Endothelial cell of hepatic sinusoid (primary cell): Measurements from ENCODE around the gene CYP17A1.
"Not testable (repeated sequence)": the region's sequence is repeated elsewhere in the genome, so short reads cannot be mapped to it uniquely, and the experiment has no call there.

ENCODE experiments used
- in situ Hi-C: cut with HindIII; loops from 2 replicates; pipeline ENCODE4 v1.10.0; 2017; ENCODE audit warnings: low sequenced_read_pairs

The CYP17A1 gene

DNA sequence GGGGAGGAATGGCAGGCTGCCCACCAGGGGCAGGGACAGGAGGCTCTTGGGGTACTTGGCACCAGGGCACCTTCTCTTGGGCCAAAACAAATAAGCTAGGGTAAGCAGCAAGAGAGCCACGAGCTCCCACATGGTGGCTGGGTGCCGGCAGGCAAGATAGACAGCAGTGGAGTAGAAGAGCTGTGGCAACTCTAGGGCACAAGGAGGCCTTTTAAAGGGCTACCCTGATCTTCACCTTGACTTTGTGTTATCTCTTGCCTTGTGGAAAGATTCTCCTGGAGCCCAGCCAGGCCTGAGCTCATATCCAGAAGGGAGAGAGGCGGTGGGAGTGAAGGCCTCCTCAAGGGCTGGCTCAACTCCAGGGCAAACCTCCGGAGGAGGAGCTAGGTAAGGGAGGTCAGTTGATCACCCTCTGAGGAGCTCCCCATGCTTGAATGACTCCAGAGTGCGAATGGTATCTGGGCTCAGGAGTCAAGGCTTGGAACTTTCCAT is at the start of gene CYP17A1:
CYP17A1 (minus strand) TSS at position 184 of the 492 bp plus-strand sequence; CDS start at position 132, 52 bp downstream.
- in situ Hi-C loops = no loop called here

GRCh38 chr10:102880256-102880655 is 43.0 kb upstream of the CYP17A1 start:
- in situ Hi-C loops = no loop called here

GRCh38 chr10:102878629-102879028 is 41.4 kb upstream of the CYP17A1 start:
- in situ Hi-C loops = no loop called here

DNA sequence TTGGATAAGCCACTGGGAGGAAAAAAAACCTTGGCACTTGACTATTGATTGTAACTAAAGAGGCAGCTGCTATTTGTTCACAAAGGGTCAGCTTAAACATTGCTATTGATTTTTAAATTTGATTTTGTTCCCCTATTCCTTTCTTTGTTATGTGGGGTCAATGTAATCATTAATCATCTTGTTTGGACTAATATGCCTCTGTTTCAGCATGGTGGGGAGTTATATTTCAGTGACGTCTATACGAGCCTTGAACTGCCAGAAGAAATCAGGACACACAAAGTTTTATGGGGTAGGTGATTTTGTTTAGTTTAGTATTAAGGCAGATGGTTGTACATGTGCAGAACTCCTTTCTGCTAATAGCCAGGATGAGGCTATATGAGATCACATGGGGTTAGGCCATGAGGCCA is 39.5 kb upstream of the CYP17A1 start:
- in situ Hi-C loops = no loop called here

- in situ Hi-C loops = no loop called here
Observed at GRCh38 chr10:102872163-102872562, 35.0 kb upstream of the CYP17A1 start.

GRCh38 chr10:102870221-102870620 is 33.0 kb upstream of the CYP17A1 start:
- in situ Hi-C loops = no loop called here

DNA sequence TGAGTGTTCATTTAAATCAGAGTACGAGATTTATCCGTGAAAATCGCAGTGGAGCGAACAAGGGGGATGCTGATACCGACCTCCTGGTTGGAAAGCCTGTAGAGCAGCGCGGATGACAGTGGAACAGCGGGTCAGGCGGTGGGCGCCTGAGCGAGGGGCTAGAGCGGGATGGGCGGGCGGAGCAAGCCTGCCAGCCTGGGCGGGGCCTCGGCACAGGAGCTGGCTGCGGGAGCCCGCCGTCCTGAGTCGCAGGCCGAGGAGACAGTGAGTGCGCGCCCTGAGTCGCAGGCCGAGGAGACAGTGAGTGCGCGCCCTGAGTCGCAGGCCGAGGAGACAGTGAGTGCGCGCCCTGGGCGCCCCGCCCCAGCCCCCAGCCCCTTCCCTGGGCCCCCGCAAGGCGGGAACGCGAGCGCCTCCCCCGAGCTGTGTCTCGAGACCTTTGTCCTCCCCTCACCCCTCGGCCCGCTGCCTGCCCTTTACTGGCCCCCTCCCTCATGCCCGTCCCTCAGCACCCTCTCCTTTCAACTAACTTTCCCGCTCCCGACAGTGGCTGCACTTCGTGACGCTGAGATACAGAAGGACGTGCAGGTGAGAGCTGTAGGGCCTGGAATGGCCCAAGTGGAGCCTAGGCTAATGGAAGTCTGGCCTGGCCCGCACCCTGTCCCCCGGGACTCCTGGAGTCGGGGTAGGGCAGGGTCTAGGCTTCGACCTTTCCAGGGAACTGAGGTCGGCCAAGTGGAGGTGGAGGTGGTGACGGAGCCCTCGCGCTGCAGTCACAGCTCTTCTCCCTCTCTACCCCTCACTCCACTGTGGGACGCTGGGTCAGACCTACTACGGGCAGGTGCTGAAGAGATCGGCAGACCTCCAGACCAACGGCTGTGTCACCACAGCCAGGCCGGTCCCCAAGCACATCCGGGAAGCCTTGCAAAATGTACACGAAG is 32.3 kb upstream of the CYP17A1 start, which contains the start of gene AS3MT:
AS3MT (plus strand) TSS at position 213 of the 941 bp plus-strand sequence; CDS start at position 336, 123 bp downstream.
- in situ Hi-C loops = no loop called here

- in situ Hi-C loops = no loop called here
Observed at GRCh38 chr10:102868911-102869257, 31.7 kb upstream of the CYP17A1 start.

DNA sequence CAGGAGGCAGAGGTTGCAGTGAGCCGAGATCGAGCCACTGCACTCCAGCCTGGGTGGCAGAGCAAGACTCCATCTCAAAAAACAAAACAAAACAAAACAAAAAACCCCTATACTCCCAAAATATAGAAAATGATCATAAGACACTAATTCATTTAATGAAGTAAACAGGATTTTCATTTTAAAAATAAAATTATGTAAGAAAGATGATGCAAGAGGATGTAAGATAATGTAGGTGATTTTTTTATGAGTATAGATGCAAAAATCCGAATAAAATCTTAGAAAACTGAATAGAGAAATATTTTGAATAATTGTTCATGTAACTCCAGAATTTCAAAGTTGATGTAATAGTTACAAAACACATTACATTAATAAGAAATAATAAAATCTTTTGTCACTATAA is 28.4 kb upstream of the CYP17A1 start:
- in situ Hi-C loops = no loop called here

DNA sequence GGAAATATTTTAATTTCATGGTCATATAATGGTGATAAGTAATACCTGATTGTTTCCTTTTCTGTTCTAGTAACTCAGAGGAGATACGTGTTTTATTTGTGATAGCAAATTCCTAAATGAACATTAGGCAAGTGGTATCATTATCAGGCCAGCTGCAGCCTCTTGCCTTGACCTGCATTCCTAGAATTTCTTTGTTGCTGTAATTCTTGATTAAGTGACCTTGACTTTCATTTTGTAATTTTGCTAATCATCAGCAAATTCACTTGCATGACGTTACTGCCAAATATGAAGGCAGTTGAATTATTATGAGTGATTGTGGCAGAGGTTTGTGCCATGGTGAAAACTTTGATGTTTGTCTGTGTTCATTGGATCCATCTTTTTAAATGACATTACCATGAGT is 26.4 kb upstream of the CYP17A1 start:
- in situ Hi-C loops = no loop called here

- in situ Hi-C loops = no loop called here
Observed at GRCh38 chr10:102859911-102860310, 22.7 kb upstream of the CYP17A1 start.

GRCh38 chr10:102856758-102857424 is 19.7 kb upstream of the CYP17A1 start:
- in situ Hi-C loops = no loop called here

DNA sequence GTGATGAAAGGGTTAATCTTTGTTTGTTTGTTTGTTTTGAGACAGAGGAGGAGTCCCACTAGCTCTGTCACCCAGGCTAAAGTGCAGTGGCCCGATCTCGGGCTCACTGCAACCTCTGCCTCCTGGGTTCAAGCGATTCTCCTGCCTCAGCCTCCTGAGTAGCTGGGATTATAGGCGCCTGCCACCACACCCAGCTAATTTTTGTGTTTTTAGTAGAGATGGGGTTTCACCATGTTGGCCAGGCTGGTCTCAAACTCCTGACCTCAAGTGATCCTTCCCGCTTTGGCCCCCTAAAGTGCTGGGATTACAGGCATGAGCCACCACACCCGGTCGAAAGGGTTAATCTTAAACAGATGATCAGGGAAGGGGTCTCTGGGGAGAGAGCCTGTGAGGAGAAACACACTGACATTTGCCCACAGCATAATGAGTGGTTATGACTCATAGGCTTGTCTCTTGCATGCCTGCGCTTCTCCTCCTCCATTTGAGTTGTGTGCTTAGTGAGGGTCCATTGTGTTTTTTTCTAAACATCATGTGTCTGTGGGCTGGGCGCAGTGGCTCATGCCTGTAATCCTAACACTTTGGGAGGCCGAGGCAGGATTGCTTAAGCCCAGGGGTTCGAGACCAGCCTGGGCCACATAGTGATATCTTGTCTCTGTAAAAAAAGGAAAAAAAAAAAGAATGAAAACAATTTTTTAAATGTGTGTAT is 18.7 kb upstream of the CYP17A1 start:
- in situ Hi-C loops = not testable (repeated sequence)

DNA sequence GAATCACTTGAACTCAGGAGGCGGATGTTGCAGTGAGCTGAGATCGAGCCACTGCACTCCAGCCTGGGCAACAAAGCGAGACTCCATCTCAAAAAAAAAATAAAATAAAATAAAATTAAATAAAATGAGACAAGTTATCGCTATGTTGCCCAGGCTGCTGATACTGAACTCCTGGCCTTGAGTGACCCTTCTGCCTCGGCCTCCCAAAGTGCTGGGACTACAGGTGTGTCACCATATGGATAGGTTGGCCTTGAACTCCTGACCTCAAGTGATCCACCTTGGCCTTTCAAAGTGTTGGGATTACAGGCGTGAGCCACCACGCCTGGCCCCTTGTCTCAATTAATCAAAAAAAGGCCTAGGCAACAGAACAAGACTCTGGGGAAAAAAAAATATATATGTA is 16.0 kb upstream of the CYP17A1 start:
- in situ Hi-C loops = not testable (repeated sequence)

DNA sequence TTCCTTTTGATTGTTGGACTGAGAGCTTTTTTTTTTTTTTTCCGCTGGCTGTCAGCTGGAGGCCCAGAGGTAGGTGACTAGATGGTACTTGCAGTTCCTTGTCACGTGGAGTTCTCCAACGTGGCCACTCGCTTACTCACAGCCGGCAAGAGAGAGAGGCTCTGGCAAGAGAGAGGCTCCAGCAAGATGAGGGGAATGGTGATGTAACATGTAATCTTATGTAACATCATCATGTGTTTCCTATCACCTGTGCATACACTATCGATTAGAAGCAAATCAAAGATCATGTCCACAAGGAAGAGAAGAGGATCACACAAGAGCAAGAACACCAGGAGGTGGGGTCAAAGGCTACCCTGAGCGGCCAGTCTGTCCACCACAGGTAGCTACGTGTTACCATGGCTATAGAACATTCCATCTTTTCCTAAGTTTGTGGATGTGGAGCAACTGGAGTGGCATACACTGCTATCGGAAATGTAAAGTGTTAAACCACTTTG is 12.9 kb upstream of the CYP17A1 start:
- in situ Hi-C loops = no loop called here

GRCh38 chr10:102845352-102845902 is 8.2 kb upstream of the CYP17A1 start:
- in situ Hi-C loops = no loop called here

GRCh38 chr10:102844190-102844776 is 7.1 kb upstream of the CYP17A1 start:
- in situ Hi-C loops = not testable (repeated sequence)

DNA sequence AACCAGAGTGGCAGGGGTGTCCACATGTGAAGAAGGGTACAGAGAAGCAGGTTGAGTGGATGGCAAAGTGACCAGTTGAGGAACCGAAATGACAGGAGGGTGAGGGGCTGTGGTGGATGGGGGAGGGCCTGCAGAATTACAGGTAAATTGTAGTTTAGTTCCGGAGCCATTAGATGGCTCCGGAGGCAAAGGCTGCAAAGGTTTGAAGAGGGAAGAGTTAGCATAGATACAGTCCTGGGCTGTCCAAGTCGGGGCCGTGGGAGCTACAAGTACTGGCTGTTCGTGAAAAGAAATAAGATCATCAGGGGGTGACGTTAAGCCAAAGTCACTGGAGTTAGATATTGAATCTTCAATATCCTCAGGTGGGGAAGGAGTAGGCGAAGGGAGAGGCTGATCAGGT is 5.9 kb upstream of the CYP17A1 start:
- in situ Hi-C loops = not testable (repeated sequence)

- in situ Hi-C loops = no loop called here
Observed at GRCh38 chr10:102841827-102842345, 4.7 kb upstream of the CYP17A1 start.

- in situ Hi-C loops = not testable (repeated sequence)
Observed at GRCh38 chr10:102838276-102838927, 1.2 kb upstream of the CYP17A1 start.
